Thoracic aorta (tissue), 2 donors: ENCODE results near the gene KRTAP1-3. TPM values are rescaled to one million over a fixed set of nuclear protein-coding genes. Genes with fewer than 3 reads are reported as not detected.
"Not testable (repeated sequence)": the region's sequence is repeated elsewhere in the genome, so short reads cannot be mapped to it uniquely, and the experiment has no call there.

Experiments
- ATAC-seq: fragments of 150-250 bp; one replicate; pipeline ENCODE4 v1.8.0; 2017; ENCODE audit warnings: low read depth; ENCODE audit not compliant: insufficient number of reproducible peaks, low FRiP score
- DNase-seq: peaks from one replicate; pipeline ENCODE4 v3.0.0-alpha.2; 2020; ENCODE audit warnings: low spot score
- H3K27ac ChIP-seq, 2 donors: fragments of 200-600 bp; sonication (generic); 1 replicate in 1 of 2; 2 replicates in 1 of 2; pipeline ENCODE4 v1.5.1; 2016; ENCODE audit warnings: mild to moderate bottlenecking in 2 of 2, moderate library complexity in 2 of 2
- H3K27me3 ChIP-seq: fragments of 200-600 bp; sonication (generic); replicated peaks from 2 replicates; pipeline ENCODE4 v1.6.0; 2016; ENCODE audit warnings: mild to moderate bottlenecking; ENCODE audit not compliant: insufficient read depth
- H3K36me3 ChIP-seq: fragments of 200-600 bp; sonication (generic); one replicate; pipeline ENCODE4 v1.5.1; 2016
- H3K4me1 ChIP-seq, 2 donors: fragments of 200-600 bp; sonication (generic); 1 replicate in 1 of 2; 2 replicates in 1 of 2; pipeline versions ENCODE4 v1.5.1 to v1.6.0; 2016; ENCODE audit warnings: low read depth in 2 of 2, mild to moderate bottlenecking in 1 of 2; ENCODE audit not compliant: control insufficient read depth in 1 of 2
- H3K4me3 ChIP-seq: fragments of 200-600 bp; sonication (generic); 2 replicates; pipeline ENCODE4 v1.5.1; 2016; ENCODE audit warnings: mild to moderate bottlenecking
- H3K9me3 ChIP-seq: fragments of 200-600 bp; sonication (generic); 2 replicates; pipeline ENCODE4 v1.5.1; 2016
- total RNA-seq, 2 donors: library from RNA; depleted of rRNA; stranded (reverse); fragments of >200 nt; gene quantifications; one replicate each; pipeline versions ENCODE4 v1.1.0 to v1.2.3, GENCODE V29; 2016
- TF ChIP-seq, protein P1 (sequence below): fragments of 200-600 bp; sonication (generic); IDR thresholded peaks from one replicate; pipeline ENCODE4 v1.5.1; 2019; ENCODE audit warnings: antibody characterized with exemption

The KRTAP1-3 gene
- total RNA-seq, 2 donors from 2014 or later, result not detected

GRCh38 chr17:41058741-41059140 is 24.1 kb upstream of the KRTAP1-3 start:
- DNase-seq (no peak), ATAC-seq (no peak)
- H3K4me3 ChIP-seq, result no peak overlapping the region
- H3K27ac ChIP-seq, result no peak overlapping the region
- TF ChIP-seq, protein P1, sequence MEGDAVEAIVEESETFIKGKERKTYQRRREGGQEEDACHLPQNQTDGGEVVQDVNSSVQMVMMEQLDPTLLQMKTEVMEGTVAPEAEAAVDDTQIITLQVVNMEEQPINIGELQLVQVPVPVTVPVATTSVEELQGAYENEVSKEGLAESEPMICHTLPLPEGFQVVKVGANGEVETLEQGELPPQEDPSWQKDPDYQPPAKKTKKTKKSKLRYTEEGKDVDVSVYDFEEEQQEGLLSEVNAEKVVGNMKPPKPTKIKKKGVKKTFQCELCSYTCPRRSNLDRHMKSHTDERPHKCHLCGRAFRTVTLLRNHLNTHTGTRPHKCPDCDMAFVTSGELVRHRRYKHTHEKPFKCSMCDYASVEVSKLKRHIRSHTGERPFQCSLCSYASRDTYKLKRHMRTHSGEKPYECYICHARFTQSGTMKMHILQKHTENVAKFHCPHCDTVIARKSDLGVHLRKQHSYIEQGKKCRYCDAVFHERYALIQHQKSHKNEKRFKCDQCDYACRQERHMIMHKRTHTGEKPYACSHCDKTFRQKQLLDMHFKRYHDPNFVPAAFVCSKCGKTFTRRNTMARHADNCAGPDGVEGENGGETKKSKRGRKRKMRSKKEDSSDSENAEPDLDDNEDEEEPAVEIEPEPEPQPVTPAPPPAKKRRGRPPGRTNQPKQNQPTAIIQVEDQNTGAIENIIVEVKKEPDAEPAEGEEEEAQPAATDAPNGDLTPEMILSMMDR, result no peak
- no peaks in the 10 kb centered on the region for H3K36me3 ChIP-seq
- no peaks in the 10 kb centered on the region for H3K9me3 ChIP-seq
- H3K27me3 ChIP-seq, result no peaks in the 10 kb centered on the region
- H3K4me1 ChIP-seq, result peaks cover 23 to 33% of the 10 kb centered on the region in 2 donors

- ATAC-seq (no peak), DNase-seq (no peak)
- H3K27me3 ChIP-seq, result no peaks in the 10 kb centered on the region
- no peak overlapping the region for H3K27ac ChIP-seq
- H3K36me3 ChIP-seq, result no peaks in the 10 kb centered on the region
- no peaks in the 10 kb centered on the region for H3K9me3 ChIP-seq
- H3K4me1 ChIP-seq, result peaks cover 17 to 27% of the 10 kb centered on the region in 2 donors
- H3K4me3 ChIP-seq, result no peak overlapping the region
- TF ChIP-seq, protein P1, result no peak
Observed at GRCh38 chr17:41057547-41057946, 22.9 kb upstream of the KRTAP1-3 start.

DNA sequence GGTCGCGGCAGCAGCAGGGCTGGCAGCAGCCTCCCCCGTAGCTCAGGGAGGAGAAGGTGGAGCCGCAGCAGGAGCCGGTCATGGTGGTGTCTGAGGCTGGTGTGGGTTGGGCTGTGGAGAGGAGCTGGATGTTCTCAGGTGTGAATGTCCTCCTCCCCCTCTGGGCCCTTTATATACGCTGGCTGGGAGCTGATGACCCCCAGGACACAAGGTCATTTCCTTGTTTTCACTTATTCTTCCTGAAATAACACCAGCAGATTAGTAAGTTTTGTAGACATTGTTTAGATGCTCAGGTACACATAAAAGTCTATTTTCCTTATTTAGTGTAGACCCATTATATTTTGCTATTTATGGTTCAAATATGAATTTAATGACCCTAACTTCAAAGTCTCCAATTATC is 20.5 kb upstream of the KRTAP1-3 start, which contains the start of gene KRTAP2-2:
TSS of gene KRTAP2-2 (minus strand) at position 101 of the 400 bp plus-strand sequence. CDS start at position 82, 19 bp downstream.
- not testable (repeated sequence) for H3K4me1 ChIP-seq, H3K27ac ChIP-seq, DNase-seq, ATAC-seq, H3K36me3 ChIP-seq, H3K9me3 ChIP-seq, H3K4me3 ChIP-seq, H3K27me3 ChIP-seq

GRCh38 chr17:41054556-41054955 is 19.9 kb upstream of the KRTAP1-3 start:
- not testable (repeated sequence) for ATAC-seq, DNase-seq, H3K27me3 ChIP-seq, H3K4me1 ChIP-seq, H3K27ac ChIP-seq, H3K4me3 ChIP-seq, H3K9me3 ChIP-seq, H3K36me3 ChIP-seq

GRCh38 chr17:41054025-41054424 is 19.4 kb upstream of the KRTAP1-3 start:
- TF ChIP-seq, protein P1, result no peak

GRCh38 chr17:41052566-41052965 is 17.9 kb upstream of the KRTAP1-3 start:
- no peaks in the 10 kb centered on the region for H3K36me3 ChIP-seq
- TF ChIP-seq, protein P1, result no peak
- H3K27me3 ChIP-seq, result no peaks in the 10 kb centered on the region
- no peak overlapping the region for H3K27ac ChIP-seq
- no peak for DNase-seq
- ATAC-seq, result no peak
- no peak overlapping the region for H3K4me3 ChIP-seq
- no peaks in the 10 kb centered on the region for H3K9me3 ChIP-seq
- no peaks in the 10 kb centered on the region for H3K4me1 ChIP-seq

More at GRCh38 chr17:41054025-41054424, 19.4 kb upstream of the KRTAP1-3 start:
- H3K9me3 ChIP-seq, result no peaks in the 10 kb centered on the region
- no peaks in the 10 kb centered on the region for H3K4me1 ChIP-seq
- H3K36me3 ChIP-seq, result no peaks in the 10 kb centered on the region
- no peaks in the 10 kb centered on the region for H3K27me3 ChIP-seq
- ATAC-seq, result no peak
- no peak for DNase-seq
- no peak overlapping the region for H3K27ac ChIP-seq
- H3K4me3 ChIP-seq, result no peak overlapping the region
